Uterus (tissue), 4 donors: ENCODE measurements around the gene TUNAR. TPM values are rescaled to one million over a fixed set of nuclear protein-coding genes. Genes with fewer than 3 reads are reported as not detected.

Source experiments
- DNase-seq, 2 donors: peaks; one replicate each; pipeline ENCODE4 v3.0.0-alpha.2; 2019 to 2020
- H3K27ac ChIP-seq, 2 donors: fragments of 200-600 bp; sonication (generic); 1 replicate in 1 of 2; 2 replicates in 1 of 2; pipeline ENCODE4 v1.5.1; 2016 to 2018
- H3K27me3 ChIP-seq, 2 donors: fragments of 200-600 bp; sonication (generic); one replicate each; pipeline ENCODE4 v1.5.1; 2018 to 2019; ENCODE audit warnings: control low read depth in 1 of 2
- H3K36me3 ChIP-seq, 2 donors: fragments of 200-600 bp; sonication (generic); one replicate each; pipeline ENCODE4 v1.5.1; 2019; ENCODE audit warnings: control low read depth in 1 of 2
- H3K4me1 ChIP-seq, 2 donors: fragments of 200-600 bp; sonication (generic); one replicate each; pipeline ENCODE4 v1.5.1; 2018 to 2019; ENCODE audit warnings: control low read depth in 1 of 2
- H3K4me3 ChIP-seq, 2 donors: fragments of 200-600 bp; sonication (generic); 1 replicate in 1 of 2; 2 replicates in 1 of 2; pipeline ENCODE4 v1.5.1; 2018 to 2019; ENCODE audit warnings: mild to moderate bottlenecking in 1 of 2
- H3K9me3 ChIP-seq, 2 donors: fragments of 200-600 bp; sonication (generic); one replicate each; pipeline ENCODE4 v1.5.1; 2019; ENCODE audit warnings: control low read depth in 1 of 2
- POLR2A ChIP-seq, 2 donors: fragments of 450-650 bp; IDR thresholded peaks; one replicate each; pipeline ENCODE4 v1.6.1; 2016; ENCODE audit warnings: antibody characterized with exemption in 2 of 2, mild to moderate bottlenecking in 1 of 2, moderate library complexity in 1 of 2
- intact Hi-C: fragments of 100-400 bp; cut with DNase I; formaldehyde crosslinking; loops from one replicate; pipeline ENCODE4 v1.15.1; 2023; ENCODE audit warnings: low total_unique reads
- total RNA-seq, 4 donors: library from RNA; depleted of rRNA in 3 of 4; stranded (reverse); fragments of >200 nt in 3 of 4; gene quantifications; one replicate each; pipeline versions ENCODE4 v1.1.0 to v1.2.4, GENCODE V29; 2014 to 2023
- TF ChIP-seq, protein P1 (sequence below), 4 experiments: fragments of 200-600 bp in 2 of 4; fragments of 450-650 bp in 2 of 4; sonication (generic) in 2 of 4; IDR thresholded peaks; one replicate each; pipeline ENCODE4 v1.5.1; 2016 to 2019; ENCODE audit warnings: antibody characterized with exemption in 4 of 4, mild to moderate bottlenecking in 2 of 4, moderate library complexity in 1 of 4
- donor health status: DM: yes; HTN: yes; CAD: no.

TUNAR gene
- total RNA-seq, 4 donors from 2014 or later, result 0.40 to 4.2 (median 1.8) TPM; not detected in 1

DNA sequence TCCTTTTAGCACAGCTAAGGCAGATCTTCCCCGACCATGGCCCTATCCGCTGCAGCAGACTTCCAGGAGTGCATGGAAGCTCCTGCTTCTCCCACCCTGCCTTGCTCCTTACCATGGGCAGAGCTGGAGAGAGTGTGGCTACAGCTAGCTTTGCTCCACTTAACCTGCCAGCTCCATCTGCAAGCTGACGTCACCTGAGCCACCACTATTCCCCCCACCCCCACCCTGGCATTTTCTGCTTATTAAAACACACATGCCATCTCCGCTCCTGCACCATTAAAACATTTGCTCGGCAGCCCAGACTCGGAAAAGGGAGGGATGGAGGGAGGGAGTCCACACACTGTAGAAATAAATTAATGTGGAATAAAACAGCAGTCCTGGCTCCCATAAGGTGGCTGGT, 67.8 kb downstream of the TUNAR start:
- Histone ChIP-seq H3K4me1 (no peaks in the 10 kb centered on the region), H3K4me3 (no peak overlapping the region), H3K27ac (no peak overlapping the region), H3K9me3 (no peaks in the 10 kb centered on the region), H3K27me3 (no peaks in the 10 kb centered on the region), H3K36me3 (no peaks in the 10 kb centered on the region)
- no peak for DNase-seq
- intact Hi-C loops, result no loop called here
- TF ChIP-seq, protein P1, sequence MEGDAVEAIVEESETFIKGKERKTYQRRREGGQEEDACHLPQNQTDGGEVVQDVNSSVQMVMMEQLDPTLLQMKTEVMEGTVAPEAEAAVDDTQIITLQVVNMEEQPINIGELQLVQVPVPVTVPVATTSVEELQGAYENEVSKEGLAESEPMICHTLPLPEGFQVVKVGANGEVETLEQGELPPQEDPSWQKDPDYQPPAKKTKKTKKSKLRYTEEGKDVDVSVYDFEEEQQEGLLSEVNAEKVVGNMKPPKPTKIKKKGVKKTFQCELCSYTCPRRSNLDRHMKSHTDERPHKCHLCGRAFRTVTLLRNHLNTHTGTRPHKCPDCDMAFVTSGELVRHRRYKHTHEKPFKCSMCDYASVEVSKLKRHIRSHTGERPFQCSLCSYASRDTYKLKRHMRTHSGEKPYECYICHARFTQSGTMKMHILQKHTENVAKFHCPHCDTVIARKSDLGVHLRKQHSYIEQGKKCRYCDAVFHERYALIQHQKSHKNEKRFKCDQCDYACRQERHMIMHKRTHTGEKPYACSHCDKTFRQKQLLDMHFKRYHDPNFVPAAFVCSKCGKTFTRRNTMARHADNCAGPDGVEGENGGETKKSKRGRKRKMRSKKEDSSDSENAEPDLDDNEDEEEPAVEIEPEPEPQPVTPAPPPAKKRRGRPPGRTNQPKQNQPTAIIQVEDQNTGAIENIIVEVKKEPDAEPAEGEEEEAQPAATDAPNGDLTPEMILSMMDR (IDR thresholded peaks at IDR 0.05), result no peak
- TF ChIP-seq POLR2A (IDR thresholded peaks at IDR 0.05), result no peak

DNA sequence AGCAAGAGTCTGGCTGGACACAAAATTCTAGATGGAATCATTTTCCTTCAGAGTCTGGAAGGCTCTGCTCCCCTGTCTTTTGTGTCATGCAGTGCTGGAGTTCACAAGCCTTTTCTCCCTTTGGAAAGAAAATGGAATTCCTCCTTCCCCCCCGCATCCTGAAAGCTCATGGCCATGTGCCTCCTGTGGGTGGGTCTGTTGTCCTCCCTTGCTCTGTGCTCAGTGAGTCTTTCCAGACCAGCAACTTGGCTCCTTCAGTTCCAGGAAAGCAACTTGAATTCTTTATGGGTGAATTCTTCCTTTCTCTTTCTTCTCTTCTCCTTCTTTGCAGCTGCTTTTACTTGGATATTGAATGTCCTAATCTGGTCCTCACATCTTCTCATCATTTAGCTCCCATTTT, 70.2 kb downstream of the TUNAR start:
- no peak for TF ChIP-seq POLR2A (IDR thresholded peaks at IDR 0.05)
- TF ChIP-seq, protein P1 (IDR thresholded peaks at IDR 0.05), result no peak
- peak; percentile 42 to 58 for DNase-seq
- intact Hi-C loops, result no loop called here

DNA sequence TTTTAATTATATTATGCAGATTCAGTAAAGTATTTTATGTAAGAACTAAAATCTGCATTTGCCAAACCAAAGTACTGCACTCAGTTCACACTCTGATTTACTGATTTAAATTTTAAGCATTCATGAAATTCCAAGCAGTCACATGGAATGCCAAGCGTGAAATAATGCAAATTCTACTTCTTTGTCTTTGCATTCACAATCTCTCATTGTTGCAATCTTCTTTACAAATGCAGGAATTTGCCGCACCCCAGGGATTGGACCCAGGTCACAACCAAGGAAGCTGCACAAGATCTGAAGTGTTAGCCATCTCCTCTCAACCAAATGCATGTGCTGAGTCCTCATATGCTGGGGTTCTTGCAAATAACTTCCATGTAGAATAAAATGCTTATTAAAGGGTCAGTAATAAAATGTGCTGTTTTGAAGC, 71.9 kb downstream of the TUNAR start:
- no peak for TF ChIP-seq POLR2A (IDR thresholded peaks at IDR 0.05)
- TF ChIP-seq, protein P1 (IDR thresholded peaks at IDR 0.05), result no peak
- no peak for DNase-seq
- Histone ChIP-seq H3K27me3 (no peaks in the 10 kb centered on the region), H3K4me1 (no peaks in the 10 kb centered on the region), H3K36me3 (no peaks in the 10 kb centered on the region), H3K9me3 (no peaks in the 10 kb centered on the region), H3K27ac (no peak overlapping the region), H3K4me3 (no peak overlapping the region)
- intact Hi-C loops, result no loop called here

More for the DNA sequence above, 70.2 kb downstream of the TUNAR start:
- H3K4me3 ChIP-seq, result no peak overlapping the region
- no peaks in the 10 kb centered on the region for H3K27me3 ChIP-seq
- H3K27ac ChIP-seq, result no peak overlapping the region
- no peaks in the 10 kb centered on the region for H3K4me1 ChIP-seq
- no peaks in the 10 kb centered on the region for H3K36me3 ChIP-seq
- H3K9me3 ChIP-seq, result no peaks in the 10 kb centered on the region

GRCh38 chr14:95951359-95951758, 74.7 kb downstream of the TUNAR start:
- Histone ChIP-seq H3K36me3 (no peaks in the 10 kb centered on the region), H3K9me3 (no peaks in the 10 kb centered on the region), H3K27me3 (no peaks in the 10 kb centered on the region), H3K4me1 (no peaks in the 10 kb centered on the region), H3K4me3 (no peak overlapping the region), H3K27ac (no peak overlapping the region)
- DNase-seq, result no peak
- no peak for TF ChIP-seq POLR2A (IDR thresholded peaks at IDR 0.05)
- TF ChIP-seq, protein P1 (IDR thresholded peaks at IDR 0.05), result no peak
- intact Hi-C loops, result no loop called here

GRCh38 chr14:95953111-95953724, 76.6 kb downstream of the TUNAR start:
- Histone ChIP-seq H3K4me3 (no peak overlapping the region), H3K4me1 (no peaks in the 10 kb centered on the region), H3K36me3 (no peaks in the 10 kb centered on the region), H3K27ac (no peak overlapping the region), H3K9me3 (no peaks in the 10 kb centered on the region), H3K27me3 (no peaks in the 10 kb centered on the region)
- no peak for DNase-seq
- intact Hi-C loops, result no loop called here
- no peak for TF ChIP-seq POLR2A (IDR thresholded peaks at IDR 0.05)
- TF ChIP-seq, protein P1 (IDR thresholded peaks at IDR 0.05), result no peak
